Uterus (tissue), 4 donors: ENCODE results near the gene ZNF827. TPM values are rescaled to one million over a fixed set of nuclear protein-coding genes. Genes with fewer than 3 reads are reported as not detected.

Experiments
- DNase-seq, 2 donors: peaks; one replicate each; pipeline ENCODE4 v3.0.0-alpha.2; 2019 to 2020
- H3K27ac ChIP-seq, 2 donors: fragments of 200-600 bp; sonication (generic); 1 replicate in 1 of 2; 2 replicates in 1 of 2; pipeline ENCODE4 v1.5.1; 2016 to 2018
- H3K27me3 ChIP-seq, 2 donors: fragments of 200-600 bp; sonication (generic); one replicate each; pipeline ENCODE4 v1.5.1; 2018 to 2019; ENCODE audit warnings: control low read depth in 1 of 2
- H3K36me3 ChIP-seq, 2 donors: fragments of 200-600 bp; sonication (generic); one replicate each; pipeline ENCODE4 v1.5.1; 2019; ENCODE audit warnings: control low read depth in 1 of 2
- H3K4me1 ChIP-seq, 2 donors: fragments of 200-600 bp; sonication (generic); one replicate each; pipeline ENCODE4 v1.5.1; 2018 to 2019; ENCODE audit warnings: control low read depth in 1 of 2
- H3K4me3 ChIP-seq, 2 donors: fragments of 200-600 bp; sonication (generic); 1 replicate in 1 of 2; 2 replicates in 1 of 2; pipeline ENCODE4 v1.5.1; 2018 to 2019; ENCODE audit warnings: mild to moderate bottlenecking in 1 of 2
- H3K9me3 ChIP-seq, 2 donors: fragments of 200-600 bp; sonication (generic); one replicate each; pipeline ENCODE4 v1.5.1; 2019; ENCODE audit warnings: control low read depth in 1 of 2
- CTCF ChIP-seq, 4 experiments: fragments of 200-600 bp in 2 of 4; fragments of 450-650 bp in 2 of 4; sonication (generic) in 2 of 4; IDR thresholded peaks; one replicate each; pipeline ENCODE4 v1.5.1; 2016 to 2019; ENCODE audit warnings: antibody characterized with exemption in 4 of 4, mild to moderate bottlenecking in 2 of 4, moderate library complexity in 1 of 4
- POLR2A ChIP-seq, 2 donors: fragments of 450-650 bp; IDR thresholded peaks; one replicate each; pipeline ENCODE4 v1.6.1; 2016; ENCODE audit warnings: antibody characterized with exemption in 2 of 2, mild to moderate bottlenecking in 1 of 2, moderate library complexity in 1 of 2
- intact Hi-C: fragments of 100-400 bp; cut with DNase I; formaldehyde crosslinking; loops from one replicate; pipeline ENCODE4 v1.15.1; 2023; ENCODE audit warnings: low total_unique reads
- total RNA-seq, 4 donors: library from RNA; depleted of rRNA in 3 of 4; stranded (reverse); fragments of >200 nt in 3 of 4; gene quantifications; one replicate each; pipeline versions ENCODE4 v1.1.0 to v1.2.4, GENCODE V29; 2014 to 2023
- donor health status: DM: yes; HTN: yes; CAD: no.

ZNF827 gene
- total RNA-seq, 4 donors from 2014 or later, result 2.9 to 33.1 (median 14.2) TPM

GRCh38 chr4:145868637-145869409 is 69.8 kb downstream of the ZNF827 start:
- Histone ChIP-seq H3K27me3 (no peaks in the 10 kb centered on the region), H3K36me3 (no peaks in the 10 kb centered on the region), H3K27ac (no peak overlapping the region), H3K4me3 (no peak overlapping the region), H3K9me3 (no peaks in the 10 kb centered on the region), H3K4me1 (peaks cover 0 to 4% of the 10 kb centered on the region in 2 donors)
- intact Hi-C loops, result no loop called here
- TF ChIP-seq CTCF (IDR thresholded peaks at IDR 0.05), result no peak
- no peak for TF ChIP-seq POLR2A (IDR thresholded peaks at IDR 0.05)
- no peak for DNase-seq

GRCh38 chr4:145867406-145867805 is 71.2 kb downstream of the ZNF827 start:
- no peaks in the 10 kb centered on the region for H3K9me3 ChIP-seq
- no peaks in the 10 kb centered on the region for H3K36me3 ChIP-seq
- intact Hi-C loops, result no loop called here
- H3K4me1 ChIP-seq, result peaks cover 0 to 4% of the 10 kb centered on the region in 2 donors
- no peak overlapping the region for H3K4me3 ChIP-seq
- no peak for DNase-seq
- no peak for TF ChIP-seq POLR2A (IDR thresholded peaks at IDR 0.05)
- TF ChIP-seq CTCF (IDR thresholded peaks at IDR 0.05), result no peak
- no peaks in the 10 kb centered on the region for H3K27me3 ChIP-seq
- H3K27ac ChIP-seq, result no peak overlapping the region

GRCh38 chr4:145866991-145867390 is 71.6 kb downstream of the ZNF827 start:
- intact Hi-C loops, result no loop called here
- DNase-seq, result no peak
- TF ChIP-seq POLR2A (IDR thresholded peaks at IDR 0.05) (no peak), CTCF (IDR thresholded peaks at IDR 0.05) (no peak)

GRCh38 chr4:145865274-145865941 is 73.2 kb downstream of the ZNF827 start:
- Histone ChIP-seq H3K27me3 (no peaks in the 10 kb centered on the region), H3K4me1 (peaks cover 0 to 4% of the 10 kb centered on the region in 2 donors), H3K4me3 (no peak overlapping the region), H3K9me3 (no peaks in the 10 kb centered on the region), H3K27ac (no peak overlapping the region), H3K36me3 (no peaks in the 10 kb centered on the region)
- intact Hi-C loops, result no loop called here
- no peak for DNase-seq
- TF ChIP-seq CTCF (IDR thresholded peaks at IDR 0.05) (no peak), POLR2A (IDR thresholded peaks at IDR 0.05) (no peak)

More at GRCh38 chr4:145866991-145867390, 71.6 kb downstream of the ZNF827 start:
- Histone ChIP-seq H3K4me3 (no peak overlapping the region), H3K4me1 (peaks cover 0 to 4% of the 10 kb centered on the region in 2 donors), H3K27ac (no peak overlapping the region), H3K9me3 (no peaks in the 10 kb centered on the region), H3K36me3 (no peaks in the 10 kb centered on the region), H3K27me3 (no peaks in the 10 kb centered on the region)

- intact Hi-C loops, result no loop called here
- Histone ChIP-seq H3K27ac (no peak overlapping the region), H3K36me3 (no peaks in the 10 kb centered on the region), H3K4me1 (peaks cover 0 to 4% of the 10 kb centered on the region in 2 donors), H3K4me3 (no peak overlapping the region), H3K27me3 (no peaks in the 10 kb centered on the region), H3K9me3 (no peaks in the 10 kb centered on the region)
- DNase-seq, result no peak
- TF ChIP-seq POLR2A (IDR thresholded peaks at IDR 0.05), result no peak
- TF ChIP-seq CTCF (IDR thresholded peaks at IDR 0.05), result no peak
Observed at GRCh38 chr4:145863191-145863590, 75.4 kb downstream of the ZNF827 start.
